ENCODE data around the gene DIS3L2. TPM values are rescaled to one million over a fixed set of nuclear protein-coding genes. Genes with fewer than 3 reads are reported as not detected.

The DIS3L2 gene
- total RNA-seq, 2 donors from 2014 or later: 19.6 to 22.1 TPM

- no peaks in the 10 kb centered on the region for H3K27me3 ChIP-seq
- H3K27ac ChIP-seq: no peak overlapping the region
- DNase-seq (ENCODE audit: low spot score): no peak
- no peaks in the 10 kb centered on the region for H3K9me3 ChIP-seq
- peaks cover 9% of the 10 kb centered on the region for H3K36me3 ChIP-seq
- H3K4me1 ChIP-seq: peaks cover 0 to 11% of the 10 kb centered on the region in 2 donors
- TF ChIP-seq, protein P1, sequence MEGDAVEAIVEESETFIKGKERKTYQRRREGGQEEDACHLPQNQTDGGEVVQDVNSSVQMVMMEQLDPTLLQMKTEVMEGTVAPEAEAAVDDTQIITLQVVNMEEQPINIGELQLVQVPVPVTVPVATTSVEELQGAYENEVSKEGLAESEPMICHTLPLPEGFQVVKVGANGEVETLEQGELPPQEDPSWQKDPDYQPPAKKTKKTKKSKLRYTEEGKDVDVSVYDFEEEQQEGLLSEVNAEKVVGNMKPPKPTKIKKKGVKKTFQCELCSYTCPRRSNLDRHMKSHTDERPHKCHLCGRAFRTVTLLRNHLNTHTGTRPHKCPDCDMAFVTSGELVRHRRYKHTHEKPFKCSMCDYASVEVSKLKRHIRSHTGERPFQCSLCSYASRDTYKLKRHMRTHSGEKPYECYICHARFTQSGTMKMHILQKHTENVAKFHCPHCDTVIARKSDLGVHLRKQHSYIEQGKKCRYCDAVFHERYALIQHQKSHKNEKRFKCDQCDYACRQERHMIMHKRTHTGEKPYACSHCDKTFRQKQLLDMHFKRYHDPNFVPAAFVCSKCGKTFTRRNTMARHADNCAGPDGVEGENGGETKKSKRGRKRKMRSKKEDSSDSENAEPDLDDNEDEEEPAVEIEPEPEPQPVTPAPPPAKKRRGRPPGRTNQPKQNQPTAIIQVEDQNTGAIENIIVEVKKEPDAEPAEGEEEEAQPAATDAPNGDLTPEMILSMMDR (IDR thresholded peaks at IDR 0.05): no peak
- H3K4me3 ChIP-seq: no peak overlapping the region
These were observed 61.9 kb downstream of the DIS3L2 start for GRCh38 chr2:232023426-232023825.

DNA sequence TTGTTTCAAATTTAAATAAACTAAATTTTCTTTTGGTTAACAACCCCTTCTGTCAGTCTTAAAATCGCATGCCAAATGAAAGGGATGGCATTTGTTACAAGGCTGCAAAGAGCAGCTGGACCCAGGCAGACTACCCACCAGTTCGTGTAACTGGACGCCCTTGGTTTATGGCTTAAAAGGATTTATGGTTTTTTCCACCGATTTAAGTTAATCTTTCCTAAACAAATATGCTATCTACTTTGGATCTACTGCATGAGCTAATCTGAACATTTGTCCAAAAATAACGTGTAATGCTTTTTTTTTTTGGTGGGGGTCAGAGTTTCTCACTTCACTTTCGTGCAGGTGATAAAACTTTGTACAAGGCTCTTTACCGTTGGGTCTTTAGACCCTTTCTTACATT is 62.9 kb downstream of the DIS3L2 start:
- Histone ChIP-seq H3K27ac (no peak overlapping the region), H3K4me1 (peaks cover 0 to 19% of the 10 kb centered on the region in 2 donors), H3K27me3 (no peaks in the 10 kb centered on the region), H3K4me3 (no peak overlapping the region), H3K36me3 (peaks cover 9% of the 10 kb centered on the region), H3K9me3 (no peaks in the 10 kb centered on the region)
- TF ChIP-seq, protein P1 (IDR thresholded peaks at IDR 0.05): no peak
- DNase-seq (ENCODE audit: low spot score): no peak

DNA sequence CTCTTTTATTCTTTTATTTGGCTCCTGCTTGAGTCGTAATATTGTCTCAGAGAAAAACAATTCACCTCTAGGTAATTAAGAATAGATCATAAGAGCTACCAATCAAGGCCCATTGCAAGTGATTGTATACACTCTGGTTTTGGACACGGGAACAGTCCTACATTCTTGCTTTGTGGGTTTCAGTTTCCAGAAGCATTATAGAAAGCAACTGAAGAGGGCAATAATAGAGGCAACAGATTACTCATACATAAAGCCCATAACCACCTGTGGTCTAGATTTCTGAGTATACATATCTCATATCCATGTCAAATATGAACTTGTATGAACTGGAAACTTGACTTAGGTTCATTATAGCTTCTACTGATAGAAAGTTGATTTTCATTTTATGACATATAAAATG is 65.4 kb downstream of the DIS3L2 start:
- TF ChIP-seq, protein P1 (IDR thresholded peaks at IDR 0.05): no peak
- Histone ChIP-seq H3K27ac (no peak overlapping the region), H3K9me3 (no peaks in the 10 kb centered on the region), H3K27me3 (no peaks in the 10 kb centered on the region), H3K4me3 (no peak overlapping the region), H3K4me1 (peaks cover 0 to 18% of the 10 kb centered on the region in 2 donors), H3K36me3 (peaks cover 9% of the 10 kb centered on the region)
- no peak for DNase-seq (ENCODE audit: low spot score)

DNA sequence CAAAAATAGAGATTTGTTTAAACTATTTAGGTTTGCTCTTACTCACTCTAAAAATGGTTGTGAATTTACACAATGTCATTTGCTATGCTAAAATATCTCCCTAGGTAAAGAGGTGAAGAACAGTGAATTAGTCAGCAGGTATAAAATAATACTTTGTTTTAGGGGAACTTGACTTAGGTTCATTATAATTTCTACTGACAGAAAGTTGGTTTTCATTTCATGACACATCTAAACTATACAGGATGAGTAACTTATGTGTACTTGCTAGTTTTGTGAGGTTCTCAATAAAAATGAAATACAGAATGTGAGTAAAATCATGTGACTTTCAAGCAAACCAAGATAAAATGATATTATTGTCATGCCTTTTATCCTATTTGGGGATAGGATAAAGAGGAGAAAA is 66.0 kb downstream of the DIS3L2 start:
- Histone ChIP-seq H3K27ac (no peak overlapping the region), H3K27me3 (no peaks in the 10 kb centered on the region), H3K9me3 (no peaks in the 10 kb centered on the region), H3K4me3 (no peak overlapping the region), H3K36me3 (peaks cover 9% of the 10 kb centered on the region), H3K4me1 (peaks cover 0 to 12% of the 10 kb centered on the region in 2 donors)
- no peak for DNase-seq (ENCODE audit: low spot score)
- TF ChIP-seq, protein P1 (IDR thresholded peaks at IDR 0.05): no peak

- peaks cover 9% of the 10 kb centered on the region for H3K36me3 ChIP-seq
- DNase-seq (ENCODE audit: low spot score): no peak
- H3K4me3 ChIP-seq: no peak overlapping the region
- H3K27me3 ChIP-seq: no peaks in the 10 kb centered on the region
- peaks cover 0 to 12% of the 10 kb centered on the region in 2 donors for H3K4me1 ChIP-seq
- H3K27ac ChIP-seq: no peak overlapping the region
- TF ChIP-seq, protein P1 (IDR thresholded peaks at IDR 0.05): no peak
- no peaks in the 10 kb centered on the region for H3K9me3 ChIP-seq
These were observed 66.6 kb downstream of the DIS3L2 start for GRCh38 chr2:232028071-232028470.

- Histone ChIP-seq H3K27me3 (no peaks in the 10 kb centered on the region), H3K4me1 (peaks cover 0 to 12% of the 10 kb centered on the region in 2 donors), H3K36me3 (peaks cover 9% of the 10 kb centered on the region), H3K9me3 (no peaks in the 10 kb centered on the region), H3K4me3 (no peak overlapping the region), H3K27ac (no peak overlapping the region)
- no peak for DNase-seq (ENCODE audit: low spot score)
- TF ChIP-seq, protein P1 (IDR thresholded peaks at IDR 0.05): no peak
These were observed 67.1 kb downstream of the DIS3L2 start for GRCh38 chr2:232028631-232029030.
